Occipital lobe (tissue), 2 donors: ENCODE measurements around the gene MMD2. TPM values are rescaled to one million over a fixed set of nuclear protein-coding genes. Genes with fewer than 3 reads are reported as not detected.
A peak's percentile ranks its signal among the peaks of the same experiment; 100 is the strongest.

ENCODE experiments used
- DNase-seq: peaks from one replicate; lab custom pipeline; 2025; lab: John Stamatoyannopoulos, UW
- total RNA-seq: library from RNA; depleted of rRNA; stranded (reverse); fragments of >200 nt; gene quantifications from one replicate; pipeline ENCODE4 v1.2.3, GENCODE V29; 2014

MMD2 gene
- total RNA-seq, 1 donor from 2014 or later: 0.94 TPM

DNA sequence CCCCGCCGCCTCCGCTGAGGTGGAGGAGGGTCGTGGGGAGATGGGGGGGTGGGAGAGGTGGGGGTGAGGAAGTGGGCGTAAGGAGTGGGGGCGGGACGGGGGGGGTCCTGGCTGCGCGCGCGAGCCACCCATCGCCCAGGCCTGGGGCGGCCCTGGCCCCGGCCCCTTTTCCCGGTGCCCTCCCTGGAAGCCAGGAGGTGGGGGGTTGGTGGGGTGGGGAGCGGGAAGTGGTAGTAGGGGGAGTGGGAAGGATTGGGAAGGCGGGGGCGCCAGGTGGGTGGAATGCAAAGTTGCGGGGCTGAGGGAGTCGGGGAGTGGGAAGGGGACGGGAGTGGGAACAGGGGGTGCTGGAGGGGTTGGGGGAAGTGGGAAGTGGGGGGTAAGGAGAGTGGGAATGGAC, 319 bp upstream of the MMD2 start:
- no peak for DNase-seq

DNA sequence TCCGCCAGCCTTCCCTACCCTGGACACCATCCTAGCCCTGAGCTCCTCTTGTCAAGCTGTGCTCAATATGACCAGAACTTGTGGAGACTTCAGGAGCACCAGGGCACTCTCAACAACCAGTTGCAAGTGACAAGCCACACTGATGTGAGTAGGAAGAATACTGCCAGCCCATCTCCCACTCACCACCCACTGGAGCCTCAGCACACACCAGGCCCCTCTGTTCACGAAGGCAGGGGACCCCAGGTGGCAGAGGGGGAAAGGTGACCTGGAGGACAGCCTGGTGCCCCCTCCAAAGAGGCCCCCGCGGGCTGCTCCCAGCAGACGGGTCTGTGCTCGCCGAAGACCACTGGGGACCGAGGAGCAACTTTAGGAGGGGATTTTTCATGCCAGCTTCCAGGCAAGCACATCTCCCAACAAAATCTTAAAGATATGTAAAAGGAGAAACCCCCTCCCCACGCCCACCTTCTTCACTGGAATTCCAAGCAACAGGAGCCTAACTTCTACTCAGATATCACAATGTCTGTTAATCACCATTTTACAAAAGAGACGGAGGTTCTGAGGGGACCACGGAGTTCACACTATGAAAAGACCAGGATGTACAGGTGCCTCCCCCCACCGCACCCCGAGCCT, 1.0 kb downstream of the MMD2 start:
- no peak for DNase-seq

DNA sequence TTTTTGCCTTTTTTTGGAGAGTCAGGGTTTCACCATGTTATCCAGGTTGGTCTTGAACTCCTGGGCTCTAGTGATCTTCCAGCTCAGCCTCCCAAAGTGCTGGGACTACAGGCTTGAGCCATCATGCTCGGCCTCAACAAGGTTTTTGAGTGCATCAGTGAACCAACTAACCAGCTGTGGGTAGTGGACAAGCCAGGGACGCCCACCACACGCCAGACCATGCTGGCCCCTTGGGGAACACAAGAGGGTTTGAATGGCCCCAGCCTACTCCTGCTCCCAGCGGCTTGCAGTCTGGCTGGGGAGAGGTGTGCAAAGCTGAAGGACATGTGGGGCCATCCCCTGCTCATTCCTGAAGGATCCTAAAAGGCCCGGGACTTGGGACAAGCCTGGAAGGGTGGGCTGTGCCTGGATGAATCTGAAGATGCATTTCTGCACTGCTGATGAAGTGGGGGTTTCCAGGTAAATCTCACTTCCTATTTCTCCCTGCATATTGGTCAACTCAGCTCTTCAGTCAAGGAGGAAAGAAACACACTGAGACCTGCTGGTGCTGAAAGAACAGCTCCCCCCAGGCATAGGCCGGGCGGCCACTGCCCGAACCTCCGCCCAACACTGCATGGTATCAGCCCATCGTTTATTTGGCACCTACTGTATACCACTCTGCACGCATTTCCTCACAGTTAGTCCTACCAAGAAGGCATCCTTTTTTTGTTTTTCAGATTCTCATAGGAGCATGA, 6.9 kb downstream of the MMD2 start:
- no peak for DNase-seq

DNA sequence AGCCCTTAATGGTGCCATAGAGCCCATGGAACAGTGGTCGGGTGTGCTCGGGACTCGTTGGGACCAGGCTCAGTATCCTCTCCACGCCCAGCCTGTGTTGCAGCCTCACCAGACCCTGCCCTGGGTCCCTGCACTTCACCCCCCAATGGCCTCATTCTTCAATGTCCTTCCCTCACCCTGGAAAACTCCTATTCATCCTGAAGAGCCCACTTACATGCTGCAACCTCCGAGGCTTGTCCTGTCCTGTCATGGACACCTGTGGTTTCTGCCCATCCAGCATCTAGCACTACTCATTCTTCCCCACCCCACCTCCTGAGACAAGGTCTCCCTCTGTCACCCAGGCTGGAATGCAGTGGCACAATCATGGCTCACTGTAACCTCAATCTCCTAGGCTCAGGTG, 7.7 kb downstream of the MMD2 start:
- no peak for DNase-seq

DNA sequence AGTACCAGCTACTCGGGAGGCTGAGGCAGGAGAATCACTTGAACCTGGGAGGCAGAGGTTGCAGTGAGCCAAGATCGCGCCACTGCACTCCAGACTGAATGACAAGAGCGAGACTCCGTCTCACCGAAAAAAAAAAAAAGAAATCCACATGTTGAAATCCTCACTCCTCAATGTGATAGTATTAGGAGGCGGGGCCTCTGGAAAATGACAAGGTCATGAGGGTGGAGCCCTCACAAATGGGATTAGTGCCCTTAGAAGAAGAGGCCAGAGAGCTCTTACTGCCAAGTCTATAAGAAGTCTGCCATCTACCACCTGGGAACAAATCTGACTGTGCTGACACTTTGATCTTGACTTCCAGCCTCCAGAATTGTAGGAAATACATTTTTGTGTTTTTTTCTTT, 10.6 kb downstream of the MMD2 start:
- DNase-seq: no peak

DNA sequence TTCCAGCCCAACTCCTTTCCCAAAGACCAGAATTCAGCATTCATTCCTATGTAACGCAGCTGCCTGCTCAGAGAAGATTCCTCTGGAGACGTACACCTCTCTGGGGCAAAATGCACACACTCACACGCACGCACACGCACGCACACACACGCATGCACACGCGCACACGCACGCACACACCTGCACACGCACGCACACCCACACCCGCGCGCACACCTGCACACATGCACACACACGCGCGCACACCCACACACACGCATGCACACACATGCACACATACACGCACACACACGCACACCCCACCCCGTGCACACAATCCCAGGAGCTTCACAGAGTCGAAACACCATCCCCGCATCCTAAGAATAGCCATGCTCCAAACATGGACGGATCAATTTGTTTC, 13.0 kb downstream of the MMD2 start:
- no peak for DNase-seq

DNA sequence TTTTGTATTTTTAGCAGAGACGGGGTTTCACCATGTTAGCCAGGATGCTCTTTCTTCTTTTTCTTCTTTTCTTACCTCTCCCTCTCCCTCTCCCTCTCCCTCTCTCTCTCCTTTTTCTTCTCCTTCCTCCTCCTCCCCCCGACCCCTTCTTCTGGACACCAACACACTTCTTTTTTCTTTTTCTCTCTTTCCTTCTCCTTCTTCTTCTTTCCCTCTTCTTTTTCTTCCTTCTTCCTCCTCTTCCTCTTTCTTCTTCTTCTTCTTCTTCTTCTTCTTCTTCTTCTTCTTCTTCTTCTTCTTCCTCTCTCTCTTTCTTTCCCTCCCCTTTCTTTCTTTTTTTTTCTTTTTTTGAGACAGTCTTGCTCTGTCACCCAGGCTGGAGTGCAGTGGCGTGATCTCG, 14.0 kb downstream of the MMD2 start:
- no peak for DNase-seq

DNA sequence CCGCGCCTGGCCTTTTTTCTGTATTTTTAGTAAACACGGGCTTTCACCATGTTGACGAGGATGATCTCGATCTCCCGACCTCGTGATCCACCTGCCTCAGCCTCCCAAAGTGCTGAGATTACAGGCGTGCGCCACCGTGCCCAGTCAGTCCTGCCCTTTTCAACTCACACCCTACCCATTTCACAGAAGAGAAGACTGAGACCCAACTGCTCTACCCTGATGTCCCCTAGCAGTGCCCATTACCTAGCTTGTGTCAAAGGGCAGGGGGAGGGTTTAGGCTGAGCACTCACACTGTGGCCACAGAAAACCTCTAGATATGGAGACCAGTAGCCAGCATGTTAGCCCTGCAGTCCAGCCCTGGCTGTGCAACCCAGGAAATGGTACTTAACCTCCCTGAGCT, 15.7 kb downstream of the MMD2 start:
- no peak for DNase-seq

DNA sequence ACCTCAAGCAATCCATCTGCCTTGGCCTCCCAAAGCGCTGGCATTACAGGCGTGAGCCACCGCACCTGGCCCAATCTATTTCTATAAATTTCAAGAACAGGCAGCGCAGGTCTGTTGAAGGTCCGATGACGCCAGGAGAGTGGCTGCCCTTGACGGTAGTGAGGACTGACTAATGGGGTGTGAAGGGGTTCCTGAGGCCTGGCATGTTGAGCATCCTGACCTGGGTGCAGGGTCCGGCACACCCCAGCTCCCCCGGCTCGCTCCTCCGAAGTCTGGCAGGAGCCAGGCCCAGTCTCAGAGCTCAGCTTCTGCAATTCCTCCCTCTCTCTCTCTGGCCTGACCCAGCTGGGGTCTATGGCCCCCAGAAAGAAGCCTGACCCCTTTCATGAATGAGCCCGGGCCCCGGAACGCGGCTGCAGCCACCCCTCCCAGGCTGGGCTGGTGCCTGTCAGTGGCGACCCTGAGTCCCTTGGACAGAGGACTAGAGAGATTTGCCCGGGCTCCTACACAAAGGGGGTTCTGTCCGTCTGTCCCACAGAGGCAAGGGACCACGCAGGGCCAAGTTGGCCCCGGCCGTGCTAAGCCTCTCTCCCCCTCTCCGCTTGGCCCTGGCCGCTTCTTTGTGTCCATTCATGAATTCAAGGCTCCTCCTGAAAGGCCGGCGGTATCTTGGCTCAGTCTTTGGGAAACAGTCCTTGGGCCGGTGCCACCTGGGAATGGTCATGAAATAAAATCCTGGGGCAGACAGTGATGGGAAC, 18.8 kb downstream of the MMD2 start:
- peak; percentile 34 for DNase-seq

DNA sequence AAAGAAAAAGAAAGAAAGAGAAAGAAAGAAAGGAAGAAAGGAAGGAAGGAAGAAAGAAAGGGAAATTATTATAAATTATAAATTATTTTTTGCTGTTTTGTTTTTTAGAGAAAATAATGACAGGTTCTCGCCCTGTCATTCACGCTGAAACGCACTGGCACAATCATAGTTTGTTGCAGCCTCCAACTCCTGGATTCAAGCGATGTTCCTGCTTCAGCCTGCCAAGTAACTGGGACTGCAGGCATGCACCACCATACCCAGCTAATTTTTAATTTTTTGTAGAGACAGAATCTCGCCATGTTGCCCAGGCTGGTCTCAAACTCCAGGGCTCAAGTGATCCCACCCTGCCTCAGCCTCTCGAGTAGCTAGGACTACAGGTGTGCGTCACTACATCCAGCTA, 21.6 kb downstream of the MMD2 start:
- DNase-seq: no peak

DNA sequence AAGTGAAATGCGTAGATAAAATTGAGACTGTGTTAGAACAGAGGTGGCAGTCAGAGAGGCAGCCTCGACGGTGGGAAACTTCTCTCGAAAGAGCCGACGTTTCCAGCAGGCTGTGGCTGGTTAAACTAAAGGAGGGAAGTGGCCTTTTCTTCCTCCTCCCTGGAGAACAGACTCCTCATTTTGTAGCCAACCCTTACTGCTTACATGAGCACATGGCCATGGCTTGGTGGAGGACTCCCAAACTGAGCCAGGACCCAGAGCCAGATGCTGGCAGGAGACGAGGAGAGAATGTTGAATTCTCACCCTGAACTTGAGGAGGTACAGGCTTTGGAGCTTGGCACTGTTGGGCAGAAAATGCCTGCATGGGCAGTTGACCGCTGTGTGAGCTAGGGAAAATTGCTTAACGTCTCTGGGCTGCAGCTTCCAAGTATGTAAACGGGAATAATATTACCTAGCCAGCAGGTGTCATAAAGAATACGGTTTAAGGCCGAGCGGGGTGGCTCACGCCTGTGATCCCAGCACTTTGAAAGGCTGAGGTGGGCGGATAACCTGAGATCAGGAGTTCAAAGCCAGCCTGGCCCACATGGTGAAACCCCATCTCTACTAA, 24.5 kb downstream of the MMD2 start:
- DNase-seq: no peak

DNA sequence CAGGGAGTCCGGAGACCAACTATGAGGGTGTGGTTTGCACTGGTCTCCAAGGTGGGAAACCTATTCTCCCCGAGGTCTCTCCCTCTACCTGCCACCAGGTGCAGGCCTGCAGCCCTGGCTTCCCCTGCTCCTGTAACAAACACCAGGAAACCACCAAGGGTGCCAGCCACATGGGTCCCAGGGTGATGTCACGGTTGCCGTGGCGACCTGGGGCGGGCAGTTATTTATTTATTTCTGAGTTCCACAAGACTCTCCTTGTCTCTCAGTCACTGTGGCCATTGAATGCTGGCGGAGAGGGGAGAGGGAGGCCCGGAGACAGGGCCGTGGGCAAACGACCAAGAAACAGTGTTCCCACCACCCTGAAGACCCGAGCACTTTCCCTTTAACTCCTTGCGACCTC, 27.0 kb downstream of the MMD2 start:
- peak; percentile 60 for DNase-seq

DNA sequence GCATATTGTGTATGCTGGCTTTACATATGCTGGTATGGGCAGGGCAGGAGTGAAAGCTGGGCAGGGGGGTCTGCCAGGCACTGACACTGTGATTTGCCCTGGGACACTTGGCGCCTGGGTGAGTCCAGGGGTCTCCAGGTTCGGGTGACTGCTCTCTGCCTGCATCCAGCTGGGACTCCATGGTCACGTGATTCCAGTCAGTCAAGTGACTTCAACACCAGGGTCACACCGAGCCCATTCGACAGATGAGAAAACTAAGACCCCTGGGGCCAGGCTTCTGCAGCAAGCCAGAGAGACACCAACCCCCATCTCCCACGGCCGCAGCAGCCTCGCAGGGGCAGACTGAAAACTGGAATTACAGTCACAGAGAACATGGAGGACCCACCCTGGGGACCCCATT, 30.0 kb downstream of the MMD2 start:
- no peak for DNase-seq

DNA sequence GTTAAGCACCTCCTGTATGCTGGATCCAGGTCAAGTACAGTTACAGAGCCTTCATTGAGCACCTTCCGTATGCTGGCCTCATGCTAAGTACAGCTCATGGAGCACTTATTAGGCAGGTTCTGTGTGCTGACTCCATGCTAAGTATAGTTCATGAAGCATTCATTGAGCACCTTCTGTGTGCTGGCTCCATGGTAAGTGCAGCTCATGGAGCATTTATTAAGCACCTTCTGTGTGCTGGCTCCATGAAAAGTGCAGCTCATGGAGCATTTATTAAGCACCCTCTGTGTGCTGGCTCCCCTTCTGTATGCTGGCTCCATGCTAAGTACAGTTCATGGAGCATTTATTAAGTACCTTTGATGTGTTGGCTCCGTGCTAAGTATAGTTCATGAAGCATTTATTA, 30.5 kb downstream of the MMD2 start:
- DNase-seq: no peak

DNA sequence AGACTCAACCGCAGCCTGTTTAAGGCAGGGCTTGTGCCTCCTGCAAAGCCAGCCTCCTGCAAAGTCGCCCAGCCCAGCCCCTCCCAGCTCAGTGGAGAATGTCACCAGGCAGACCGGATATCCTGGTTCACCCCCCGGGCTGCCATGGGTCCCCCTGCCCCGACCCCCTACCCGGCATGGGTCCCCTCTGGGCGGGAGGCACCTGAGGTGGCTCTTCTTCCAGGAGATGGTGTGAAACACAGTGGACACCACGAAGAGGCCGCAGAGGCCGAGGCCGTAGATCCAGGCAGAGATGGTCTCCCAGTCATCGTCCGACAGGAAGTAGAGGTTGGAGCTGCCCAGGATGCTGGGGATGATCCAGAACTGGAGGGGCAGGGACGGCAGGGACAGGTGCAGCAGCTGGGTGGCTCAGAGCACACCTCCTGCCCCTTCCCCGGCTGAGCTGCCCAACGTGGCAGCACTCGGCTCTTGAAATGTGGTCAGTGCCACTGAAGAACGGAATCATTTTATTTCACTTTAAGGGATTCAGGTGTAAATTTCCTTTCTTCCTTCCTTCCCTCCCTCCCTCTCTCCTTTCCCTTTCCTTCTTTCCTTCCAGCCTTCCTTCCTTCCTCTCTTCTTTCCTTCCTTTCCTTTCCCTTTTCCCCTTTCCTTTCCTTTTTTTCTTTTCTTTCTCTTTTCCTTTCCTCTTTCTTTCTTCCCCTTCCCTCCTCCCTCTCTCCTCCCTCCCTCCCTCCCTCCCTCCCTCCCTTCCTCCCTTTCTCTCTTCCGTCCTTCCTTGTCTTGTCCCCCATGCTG, 38.8 kb downstream of the MMD2 start:
- DNase-seq: no peak

DNA sequence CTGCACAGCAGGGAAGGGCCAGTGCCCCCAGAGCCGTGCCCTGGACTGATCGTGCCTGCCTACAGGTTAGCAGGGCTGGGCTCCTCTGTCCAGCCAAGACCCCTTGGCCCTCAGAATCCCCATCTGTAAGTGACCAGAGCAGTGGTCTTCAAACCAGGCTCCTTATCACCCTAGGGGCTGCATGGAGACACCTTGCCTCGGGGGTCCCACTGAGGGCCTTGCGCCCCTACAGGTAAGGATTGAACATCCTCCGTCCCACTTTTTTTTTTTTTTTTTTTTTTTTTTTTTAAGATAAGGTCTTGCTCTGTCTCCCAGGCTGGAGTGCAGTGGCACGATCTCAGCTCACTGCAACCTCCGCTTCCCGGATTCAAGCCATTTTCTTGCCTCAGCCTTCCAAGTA, 42.9 kb downstream of the MMD2 start:
- DNase-seq: no peak

DNA sequence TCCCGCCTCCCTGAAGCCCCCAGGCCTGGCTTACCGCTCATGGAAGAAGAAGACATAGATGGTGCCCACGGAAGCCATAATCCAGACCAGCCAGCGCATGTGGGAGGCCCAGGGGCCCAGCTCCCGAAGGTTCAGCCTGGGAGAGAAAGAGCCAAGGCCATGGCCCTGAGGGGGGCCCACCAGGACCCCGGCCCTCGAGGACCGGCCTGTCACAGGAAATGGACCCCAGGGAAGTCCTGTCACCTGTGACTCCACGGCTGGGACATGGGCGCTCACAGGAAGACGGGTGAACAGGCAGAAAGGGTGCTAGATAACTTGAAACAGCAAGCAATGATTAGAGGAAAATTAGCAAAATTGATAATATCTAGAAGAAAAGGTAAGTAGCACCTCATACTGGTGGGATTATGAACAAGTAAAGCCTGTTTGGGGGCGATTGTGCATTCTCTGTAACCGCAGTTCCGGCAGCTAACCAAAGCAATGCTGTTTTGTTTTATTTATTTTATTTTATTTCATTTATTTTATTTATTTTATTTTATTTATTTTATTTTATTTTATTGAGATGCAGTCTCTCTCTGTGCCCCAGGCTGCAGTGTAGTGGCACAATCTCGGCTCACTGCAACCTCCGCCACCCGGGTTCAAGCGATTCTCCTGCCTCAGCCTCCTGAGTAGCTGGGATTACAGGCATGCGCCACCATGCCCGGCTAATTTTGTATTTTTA, 47.7 kb downstream of the MMD2 start:
- DNase-seq: no peak

DNA sequence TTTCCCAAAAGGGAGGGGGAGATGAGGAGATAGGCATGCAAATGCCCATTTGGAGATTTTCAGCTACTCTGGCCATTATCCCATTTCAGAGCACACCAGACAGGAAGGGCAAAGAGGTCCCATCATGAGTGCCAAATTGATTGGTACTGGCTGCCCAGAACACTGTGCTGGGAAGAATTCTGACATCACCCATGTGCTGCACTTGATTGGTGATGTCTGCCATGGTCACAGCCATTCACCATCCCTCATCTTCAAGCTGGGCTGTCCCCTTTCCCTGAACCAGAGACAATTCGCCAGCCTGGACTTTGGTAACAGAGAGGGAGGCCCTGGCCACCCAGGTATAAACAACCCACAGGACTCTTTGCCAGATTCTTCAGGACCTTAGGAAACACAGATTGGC, 52.3 kb downstream of the MMD2 start:
- no peak for DNase-seq

DNA sequence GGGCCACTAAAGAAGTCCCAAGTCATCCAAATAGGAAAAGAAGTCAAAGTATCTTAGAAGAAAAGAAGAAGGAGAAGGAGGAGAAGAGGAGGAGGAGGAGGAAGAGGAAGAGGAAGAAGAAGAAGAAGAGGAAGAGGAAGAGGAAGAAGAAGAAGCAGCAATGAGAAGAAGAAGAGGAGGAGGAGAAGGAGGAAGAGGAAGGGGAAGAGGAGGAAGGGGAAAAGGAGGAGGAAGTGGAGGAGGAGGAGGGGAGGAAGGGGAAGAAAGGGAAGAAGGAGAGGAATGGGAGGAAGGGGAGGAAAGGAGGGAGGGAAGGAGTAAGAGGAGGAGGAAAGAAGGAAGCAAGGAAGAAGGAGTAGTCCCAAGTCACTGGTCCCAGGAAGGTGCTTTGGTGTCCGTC, 53.8 kb downstream of the MMD2 start:
- no peak for DNase-seq

DNA sequence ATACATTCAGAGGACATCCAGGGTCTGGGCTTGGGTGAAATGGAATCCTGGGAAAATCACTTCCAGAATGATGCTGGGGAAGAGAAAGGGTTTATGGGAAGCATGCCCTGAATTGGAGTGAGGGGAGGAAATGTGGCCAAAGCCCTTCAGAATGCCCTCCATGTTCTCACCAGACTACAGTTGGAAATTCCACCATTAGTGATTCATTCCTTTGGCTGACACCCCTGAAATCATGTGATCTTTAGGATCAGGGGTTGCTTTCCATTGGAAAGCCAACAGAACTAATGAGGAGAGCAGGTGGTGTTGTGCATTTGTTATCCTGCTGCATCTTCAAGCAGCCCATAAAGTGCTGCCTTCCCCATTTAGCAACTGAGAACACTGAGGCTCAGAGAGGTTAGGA, 54.6 kb downstream of the MMD2 start:
- DNase-seq: no peak

DNA sequence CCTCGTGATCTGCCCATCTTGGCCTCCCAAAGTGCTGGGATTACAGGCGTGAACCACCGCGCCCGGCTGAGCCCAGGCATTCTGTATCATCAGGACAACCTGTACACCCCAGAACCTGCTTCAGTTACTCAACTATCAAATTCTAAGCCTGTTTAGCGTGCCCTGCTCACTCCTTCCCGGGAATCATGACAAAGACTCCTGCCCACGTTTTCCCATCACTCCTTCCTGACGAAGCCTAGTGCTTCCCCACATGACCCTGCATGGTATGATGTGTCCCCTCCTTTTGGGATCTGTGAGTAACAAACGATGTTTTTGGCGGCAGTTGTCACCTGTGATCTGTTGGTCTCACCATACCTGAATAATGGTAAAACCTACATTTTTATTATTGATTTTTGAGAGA, 63.2 kb downstream of the MMD2 start:
- no peak for DNase-seq
